ENCODE data around the gene IKBKG. TPM values are rescaled to one million over a fixed set of nuclear protein-coding genes. Genes with fewer than 3 reads are reported as not detected.

The IKBKG gene
- total and polyA plus RNA-seq, 7 donors = 9.2 to 28.9 (median 15.5) TPM

DNA sequence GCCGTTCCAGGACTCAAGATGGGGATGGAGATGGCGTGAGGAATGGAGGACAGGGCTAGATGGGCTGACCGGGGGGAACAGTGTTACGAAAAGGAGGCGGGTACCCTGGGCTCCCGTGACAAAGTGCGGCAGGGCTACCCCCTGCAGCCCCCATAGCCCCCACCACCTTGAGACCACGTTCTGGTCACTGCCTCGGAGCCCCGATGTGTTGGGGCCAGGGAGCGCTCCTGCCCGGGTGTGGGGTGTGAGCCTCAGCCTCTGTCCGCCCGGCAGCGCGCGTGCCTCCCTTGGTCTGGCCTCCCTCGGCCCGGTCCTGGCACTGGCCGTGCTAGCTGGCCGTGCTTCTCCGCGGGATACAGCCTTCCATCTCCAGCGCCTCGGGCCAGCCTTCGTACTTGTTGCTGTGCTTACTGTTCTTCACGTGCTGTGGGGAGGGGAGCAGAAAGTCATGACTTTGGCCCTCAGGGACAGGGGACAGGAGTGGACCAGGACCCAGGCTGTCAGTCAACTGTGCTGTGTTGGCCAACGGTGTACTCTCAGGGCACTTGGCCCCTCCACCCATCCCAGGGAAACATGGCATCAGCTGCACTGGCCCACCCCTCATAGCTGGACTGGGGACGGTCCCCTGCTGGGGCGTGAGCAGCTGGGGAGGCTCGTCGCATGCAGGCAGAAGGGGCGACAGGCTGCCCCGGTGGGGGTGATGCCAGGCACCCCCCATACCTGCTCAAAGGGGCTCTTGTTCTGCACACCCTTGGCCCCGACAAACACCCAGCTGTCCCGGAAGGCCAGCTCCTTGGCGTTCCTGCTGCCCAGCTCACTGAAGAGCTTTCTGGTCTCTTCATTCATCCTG is 40.7 kb upstream of the IKBKG start:
- Histone ChIP-seq H3K4me1 (no peaks in the 10 kb centered on the region), H3K36me3 (peaks cover 0 to 38% (median 0%) of the 10 kb centered on the region in 4 donors), H3K9me3 (no peaks in the 10 kb centered on the region), H3K27ac (no peak overlapping the region), H3K27me3 (no peaks in the 10 kb centered on the region), H3K4me3 (no peak overlapping the region)
- intact Hi-C loops (cut with DNase I) = no loop called here
- no peak for DNase-seq
- TF ChIP-seq EP300 (IDR thresholded peaks at IDR 0.05) = no peak
- no peak for TF ChIP-seq POLR2A (IDR thresholded peaks at IDR 0.05)
- no peak for TF ChIP-seq POLR2AphosphoS5 (IDR thresholded peaks at IDR 0.05)
- TF ChIP-seq, protein P1, sequence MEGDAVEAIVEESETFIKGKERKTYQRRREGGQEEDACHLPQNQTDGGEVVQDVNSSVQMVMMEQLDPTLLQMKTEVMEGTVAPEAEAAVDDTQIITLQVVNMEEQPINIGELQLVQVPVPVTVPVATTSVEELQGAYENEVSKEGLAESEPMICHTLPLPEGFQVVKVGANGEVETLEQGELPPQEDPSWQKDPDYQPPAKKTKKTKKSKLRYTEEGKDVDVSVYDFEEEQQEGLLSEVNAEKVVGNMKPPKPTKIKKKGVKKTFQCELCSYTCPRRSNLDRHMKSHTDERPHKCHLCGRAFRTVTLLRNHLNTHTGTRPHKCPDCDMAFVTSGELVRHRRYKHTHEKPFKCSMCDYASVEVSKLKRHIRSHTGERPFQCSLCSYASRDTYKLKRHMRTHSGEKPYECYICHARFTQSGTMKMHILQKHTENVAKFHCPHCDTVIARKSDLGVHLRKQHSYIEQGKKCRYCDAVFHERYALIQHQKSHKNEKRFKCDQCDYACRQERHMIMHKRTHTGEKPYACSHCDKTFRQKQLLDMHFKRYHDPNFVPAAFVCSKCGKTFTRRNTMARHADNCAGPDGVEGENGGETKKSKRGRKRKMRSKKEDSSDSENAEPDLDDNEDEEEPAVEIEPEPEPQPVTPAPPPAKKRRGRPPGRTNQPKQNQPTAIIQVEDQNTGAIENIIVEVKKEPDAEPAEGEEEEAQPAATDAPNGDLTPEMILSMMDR (IDR thresholded peaks at IDR 0.05) = no peak
- 95% methylated on average over 37 of the region's 37 CpGs for WGBS, 2 donors

GRCh38 chrX:154507673-154508383 is 39.6 kb upstream of the IKBKG start:
- WGBS, 2 donors = 90 to 92% methylated on average over 24 of the region's 24 CpGs
- Histone ChIP-seq H3K27me3 (no peaks in the 10 kb centered on the region), H3K4me3 (no peak overlapping the region), H3K4me1 (no peaks in the 10 kb centered on the region), H3K27ac (no peak overlapping the region), H3K36me3 (peaks cover 0 to 38% (median 0%) of the 10 kb centered on the region in 4 donors), H3K9me3 (no peaks in the 10 kb centered on the region)
- intact Hi-C loops (cut with DNase I) = no loop called here
- no peak for DNase-seq
- TF ChIP-seq EP300 (IDR thresholded peaks at IDR 0.05) (no peak), POLR2A (IDR thresholded peaks at IDR 0.05) (no peak), POLR2AphosphoS5 (IDR thresholded peaks at IDR 0.05) (no peak)
- TF ChIP-seq, protein P1 (IDR thresholded peaks at IDR 0.05) = no peak

DNA sequence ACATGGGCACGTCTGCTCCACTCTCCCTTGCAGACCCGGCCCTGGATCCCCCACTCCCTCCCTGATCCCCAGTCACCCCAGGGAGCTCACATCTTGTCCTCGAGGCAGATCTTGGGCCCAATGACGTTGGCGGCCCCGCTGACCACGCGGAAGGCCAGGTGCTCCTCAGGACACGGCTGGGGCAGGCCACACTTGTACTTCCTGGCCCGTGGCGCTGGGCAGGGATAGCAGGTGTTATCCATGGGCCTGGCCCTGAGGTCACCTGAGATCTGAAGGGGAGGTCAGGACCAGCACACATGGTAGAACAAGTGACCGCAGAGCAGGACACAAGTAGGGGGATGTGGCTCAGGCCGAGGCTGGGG is 39.1 kb upstream of the IKBKG start:
- Histone ChIP-seq H3K36me3 (peaks cover 0 to 38% (median 0%) of the 10 kb centered on the region in 4 donors), H3K27me3 (no peaks in the 10 kb centered on the region), H3K9me3 (no peaks in the 10 kb centered on the region), H3K4me3 (no peak overlapping the region), H3K27ac (no peak overlapping the region), H3K4me1 (no peaks in the 10 kb centered on the region)
- 92 to 93% methylated on average over 13 of the region's 13 CpGs for WGBS, 2 donors
- DNase-seq = no peak
- TF ChIP-seq POLR2AphosphoS5 (IDR thresholded peaks at IDR 0.05) = no peak
- TF ChIP-seq, protein P1 (IDR thresholded peaks at IDR 0.05) = no peak
- TF ChIP-seq POLR2A (IDR thresholded peaks at IDR 0.05) = no peak
- no peak for TF ChIP-seq EP300 (IDR thresholded peaks at IDR 0.05)
- intact Hi-C loops (cut with DNase I) = no loop called here

GRCh38 chrX:154509455-154509854 is 38.0 kb upstream of the IKBKG start:
- intact Hi-C loops (cut with DNase I) = no loop called here
- H3K9me3 ChIP-seq = no peaks in the 10 kb centered on the region
- peaks cover 0 to 38% (median 0%) of the 10 kb centered on the region in 4 donors for H3K36me3 ChIP-seq
- H3K4me3 ChIP-seq = no peak overlapping the region
- H3K4me1 ChIP-seq = no peaks in the 10 kb centered on the region
- H3K27me3 ChIP-seq = no peaks in the 10 kb centered on the region
- WGBS, 2 donors = 93 to 97% methylated on average over 5 of the region's 5 CpGs
- TF ChIP-seq, protein P1 (IDR thresholded peaks at IDR 0.05) = no peak
- no peak for TF ChIP-seq POLR2AphosphoS5 (IDR thresholded peaks at IDR 0.05)
- no peak for TF ChIP-seq EP300 (IDR thresholded peaks at IDR 0.05)
- TF ChIP-seq POLR2A (IDR thresholded peaks at IDR 0.05) = no peak
- no peak overlapping the region for H3K27ac ChIP-seq
- no peak for DNase-seq
